C4-2B (cell line): Measurements from ENCODE around the gene CD96.

Experiments used
- CTCF ChIP-seq: fragments of 450-650 bp; conservative IDR thresholded peaks from 2 replicates; pipeline ENCODE4 v1.5.1; 2017; ENCODE audit warnings: mild to moderate bottlenecking
- ZFX ChIP-seq: fragments of 450-650 bp; IDR thresholded peaks from 2 replicates; pipeline ENCODE4 v1.6.1; 2017

GRCh38 chr3:111493276-111493675 is 48.7 kb upstream of the CD96 start:
- TF ChIP-seq CTCF (no peak), ZFX (no peak)
